AG04449 (cell line): ENCODE results near the gene MBTPS1.

Experiments used
- CTCF ChIA-PET: fragments of 350-600 bp; formaldehyde crosslinking; extraction: SDS; loops from one replicate; lab custom pipeline; 2021; ENCODE audit warnings: antibody characterized with exemption; lab: Yijun Ruan, JAX
- POLR2A ChIA-PET: fragments of 400-600, 350-600 bp; formaldehyde crosslinking; extraction: SDS; loops from one replicate; lab custom pipeline; 2020; ENCODE audit warnings: antibody characterized with exemption, inconsistent platforms; lab: Yijun Ruan, JAX
- DNase-seq: peaks from one replicate; pipeline ENCODE4 v3.0.0-alpha.2; 2010; ENCODE audit warnings: low read depth, low spot score
- H3K4me3 ChIP-seq: 2 replicates; pipeline ENCODE4 v1.5.1; 2011; ENCODE audit warnings: low read depth, mild to moderate bottlenecking, control low read depth, low read length
- CTCF ChIP-seq: IDR thresholded peaks from one replicate; pipeline ENCODE4 v1.5.1; 2011; ENCODE audit warnings: mild to moderate bottlenecking, moderate library complexity, low read length, control low read depth, inconsistent platforms; ENCODE audit not compliant: insufficient read depth; ENCODE audit errors: missing control alignments

The MBTPS1 gene

DNA sequence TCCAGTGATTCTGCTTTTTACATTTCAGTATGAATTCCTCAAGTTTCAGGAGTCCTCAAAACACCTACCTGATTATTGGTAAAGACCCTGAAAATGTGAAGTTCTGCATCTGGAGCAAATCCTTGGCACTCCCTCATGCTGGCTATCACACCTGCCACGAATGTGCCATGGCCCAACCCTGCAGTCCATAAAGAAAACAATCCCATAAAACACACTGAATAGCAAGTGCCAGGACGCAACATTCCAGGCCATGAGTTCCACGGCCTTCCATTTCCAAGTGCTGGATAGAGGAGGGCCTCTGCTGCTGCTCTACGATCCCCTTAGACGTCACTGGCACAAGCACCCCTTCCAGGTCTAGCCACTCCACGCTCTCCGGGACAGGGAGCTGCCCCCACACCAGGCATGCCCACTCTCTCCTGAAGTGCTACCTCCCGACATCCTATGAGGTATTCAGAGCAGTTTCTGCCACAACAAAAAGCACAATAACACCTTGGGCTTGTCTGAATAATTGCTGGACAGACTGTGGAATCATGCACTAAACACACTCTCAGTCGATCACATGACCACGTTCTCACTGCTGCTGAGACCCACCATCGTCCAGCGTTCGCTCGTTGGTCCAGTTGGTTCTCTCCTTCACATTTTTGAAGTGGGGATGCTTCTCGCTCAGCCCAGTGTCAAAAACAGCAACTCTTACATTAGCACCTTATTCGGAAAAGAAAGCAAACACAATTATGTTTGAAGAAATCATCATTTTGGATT lies 23.4 kb downstream of the MBTPS1 start:
- no peak overlapping the region for H3K4me3 ChIP-seq
- TF ChIP-seq CTCF: no peak
- CTCF ChIA-PET: interaction anchor here (1.6 to 1.8 kb wide), 3 partner anchors 12 to 82 kb away, joined by 3 to 7 read pairs (median 6); no protein-coding TSS in a partner anchor
- DNase-seq: no peak
- POLR2A ChIA-PET: no interaction called here

DNA sequence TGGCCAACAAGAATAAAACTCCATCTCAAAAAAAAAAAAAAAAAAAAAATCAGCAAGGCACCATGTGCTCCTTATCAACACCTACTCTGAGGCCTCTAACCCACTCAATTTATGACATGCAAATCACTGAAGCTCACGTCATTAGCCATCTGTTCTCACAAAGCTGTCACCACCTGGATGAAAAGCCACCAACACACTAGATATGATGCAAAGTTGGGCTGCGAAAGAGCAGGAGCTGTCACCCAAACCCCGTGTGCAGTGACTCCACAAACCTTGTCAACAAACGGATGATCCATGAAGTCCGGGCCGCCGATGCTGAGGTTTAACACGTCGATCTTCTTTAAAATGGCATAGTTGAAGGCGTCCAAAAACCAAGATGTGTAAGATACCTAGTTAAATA lies 25.3 kb downstream of the MBTPS1 start:
- ChIA-PET CTCF (interaction anchor here (1.6 to 1.8 kb wide), 4 partner anchors 10 to 84 kb away, joined by 3 to 7 read pairs (median 5); no protein-coding TSS in a partner anchor), POLR2A (interaction anchor here (0.7 kb wide), 1 partner anchor 8 kb away, joined by 3 read pairs; no protein-coding TSS in a partner anchor)
- TF ChIP-seq CTCF: no peak

DNA sequence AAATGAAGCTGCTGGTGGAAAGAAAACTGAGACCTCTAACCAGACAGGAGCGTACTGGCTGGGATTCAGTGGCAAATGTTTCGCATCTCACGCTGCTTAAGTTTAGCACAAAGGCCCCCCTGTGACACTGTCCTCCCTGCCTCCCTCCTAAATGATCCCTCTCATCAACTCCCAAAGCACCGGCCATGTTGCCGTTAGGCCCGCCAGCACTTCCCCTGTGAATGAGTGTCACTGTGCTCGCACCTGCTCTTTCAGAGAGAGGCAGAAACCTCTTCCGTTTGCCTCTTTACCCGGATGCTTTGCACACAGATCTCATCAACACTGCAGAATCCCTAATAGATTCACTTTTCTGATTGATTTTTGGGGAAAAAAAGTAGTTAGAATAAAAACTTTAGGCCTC lies 26.5 kb downstream of the MBTPS1 start:
- CTCF ChIA-PET: interaction anchor here (0.8 to 14.6 kb wide), 6 partner anchors 9 to 98 kb away, joined by 3 to 295 read pairs (median 6); partner anchors contain the start of gene TAF1C
- no peak for DNase-seq
- POLR2A ChIA-PET: no interaction called here
- TF ChIP-seq CTCF: no peak
- no peak overlapping the region for H3K4me3 ChIP-seq

More for the DNA sequence above, 25.3 kb downstream of the MBTPS1 start:
- DNase-seq: no peak
- no peak overlapping the region for H3K4me3 ChIP-seq

GRCh38 chr16:84088695-84089395 lies 27.9 kb downstream of the MBTPS1 start:
- no peak overlapping the region for H3K4me3 ChIP-seq
- ChIA-PET CTCF (interaction anchor here (1.2 to 14.6 kb wide), 9 partner anchors 10 to 132 kb away, joined by 3 to 295 read pairs (median 6); partner anchors contain the start of genes MBTPS1 and TAF1C), POLR2A (no interaction called here)
- no peak for DNase-seq
- TF ChIP-seq CTCF: no peak

DNA sequence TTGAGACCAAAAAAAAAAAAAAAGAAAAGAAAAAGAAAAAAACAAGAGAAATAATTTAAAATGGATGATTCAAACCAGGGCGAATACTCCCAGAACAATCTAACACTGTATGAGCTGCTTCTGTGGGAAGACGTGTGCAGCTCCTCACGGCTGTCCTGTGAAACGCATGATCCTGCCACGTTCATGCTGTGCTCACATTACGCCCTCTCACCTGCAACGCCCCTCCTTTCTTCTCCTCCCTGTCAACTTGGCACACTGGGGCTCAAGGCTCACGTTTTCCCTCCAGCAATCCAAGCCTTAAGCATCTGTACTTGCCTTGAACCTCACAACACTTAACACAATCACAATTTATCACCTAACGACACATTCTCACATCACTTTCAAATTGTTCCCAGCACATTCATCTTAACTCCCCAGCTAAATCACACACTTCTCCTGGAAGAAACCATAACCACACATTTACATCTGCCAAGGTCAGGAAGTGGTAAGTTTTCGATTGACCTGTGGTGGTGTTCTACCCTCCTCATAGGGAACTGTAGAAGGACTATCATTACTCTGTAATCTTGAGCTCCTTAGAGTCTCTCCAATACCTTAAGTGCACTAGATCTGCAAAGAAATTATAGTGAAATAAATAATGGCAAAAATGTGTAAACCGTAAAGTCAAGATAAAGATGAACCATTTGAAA lies 29.1 kb downstream of the MBTPS1 start:
- no peak for TF ChIP-seq CTCF
- H3K4me3 ChIP-seq: no peak overlapping the region
- POLR2A ChIA-PET: no interaction called here
- CTCF ChIA-PET: interaction anchor here (2.1 to 14.6 kb wide), 6 partner anchors 10 to 99 kb away, joined by 4 to 295 read pairs (median 32); partner anchors contain the start of gene TAF1C
- no peak for DNase-seq
